Measurements from ENCODE around the gene TARS1. TPM values are rescaled to one million over a fixed set of nuclear protein-coding genes. Genes with fewer than 3 reads are reported as not detected.

The TARS1 gene
- total and polyA plus RNA-seq, 2 of the 8 experiments (the other 6 are each of a cell fraction or from before 2014, with no cell fraction given): 94.4 to 445 TPM

GRCh38 chr5:33509036-33509435 is 68.3 kb downstream of the TARS1 start (continued):
- TF ChIP-seq SP2 (IDR thresholded peaks at IDR 0.05; ENCODE audit: low read length) (no peak), ASH2L (IDR thresholded peaks at IDR 0.05; ENCODE audit: low read length) (no peak), RNF2 (IDR thresholded peaks at IDR 0.05; ENCODE audit: borderline replicate concordance, low read depth, low read length, missing control alignments, poor library complexity, severe bottlenecking) (no peak)
